Hepatocyte (in vitro differentiated cells): ENCODE measurements around the gene GMDS. TPM values are rescaled to one million over a fixed set of nuclear protein-coding genes. Genes with fewer than 3 reads are reported as not detected.

Experiments
- DNase-seq: peaks from one replicate; pipeline ENCODE4 v3.0.0-alpha.2; 2016; ENCODE audit warnings: low spot score
- H2AFZ ChIP-seq: fragments of 200-600 bp; sonication (generic); 2 replicates; pipeline ENCODE4 v1.6.0; 2016; ENCODE audit warnings: antibody characterized with exemption, mild to moderate bottlenecking
- H3K27ac ChIP-seq: fragments of 200-600 bp; sonication (generic); 2 replicates; pipeline ENCODE4 v1.5.1; 2016; ENCODE audit warnings: mild to moderate bottlenecking
- H3K27me3 ChIP-seq: fragments of 200-600 bp; sonication (generic); 2 replicates; pipeline ENCODE4 v1.6.1; 2016
- H3K36me3 ChIP-seq: fragments of 200-600 bp; sonication (generic); replicated peaks from 2 replicates; pipeline ENCODE4 v1.5.1; 2016; ENCODE audit warnings: low read depth; ENCODE audit not compliant: insufficient read depth
- H3K4me1 ChIP-seq: fragments of 200-600 bp; sonication (generic); 2 replicates; pipeline ENCODE4 v1.5.1; 2016; ENCODE audit warnings: mild to moderate bottlenecking, moderate library complexity; ENCODE audit not compliant: insufficient read depth
- H3K4me2 ChIP-seq: fragments of 200-600 bp; sonication (generic); 2 replicates; pipeline ENCODE4 v1.6.0; 2016
- H3K4me3 ChIP-seq: fragments of 200-600 bp; sonication (generic); 2 replicates; pipeline ENCODE4 v1.5.1; 2016; ENCODE audit warnings: mild to moderate bottlenecking
- H3K79me2 ChIP-seq: fragments of 200-600 bp; sonication (generic); 2 replicates; pipeline ENCODE4 v1.6.0; 2017; ENCODE audit warnings: mild to moderate bottlenecking
- H3K9me2 ChIP-seq: fragments of 200-600 bp; sonication (generic); replicated peaks from 2 replicates; pipeline ENCODE4 v1.6.0; 2017; ENCODE audit warnings: mild to moderate bottlenecking; ENCODE audit not compliant: insufficient read depth
- H3K9me3 ChIP-seq: fragments of 200-600 bp; sonication (generic); 2 replicates; pipeline ENCODE4 v1.5.1; 2016; ENCODE audit warnings: low read depth, mild to moderate bottlenecking
- H4K20me1 ChIP-seq: fragments of 200-600 bp; sonication (generic); 2 replicates; pipeline ENCODE4 v1.6.0; 2016; ENCODE audit warnings: mild to moderate bottlenecking; ENCODE audit not compliant: insufficient read depth, poor library complexity, severe bottlenecking
- EZH2 ChIP-seq: fragments of 200-600 bp; sonication (generic); IDR thresholded peaks from 2 replicates; pipeline ENCODE4 v1.6.1; 2016; ENCODE audit warnings: antibody characterized with exemption, mild to moderate bottlenecking, borderline replicate concordance
- EZH2phosphoT487 ChIP-seq: fragments of 200-600 bp; sonication (generic); IDR thresholded peaks from one replicate; pipeline ENCODE4 v1.6.1; 2018; ENCODE audit warnings: antibody characterized with exemption, mild to moderate bottlenecking, low read depth, moderate library complexity; ENCODE audit not compliant: unreplicated experiment, severe bottlenecking
- WGBS: methylation state at CpG from one replicate; pipeline ENCODE4 v1.1.6; 2016; ENCODE audit warnings: low lambda C conversion rate; ENCODE audit errors: missing lambda C conversion rate; 5-methylcytosine and 5-hydroxymethylcytosine counted together
- polyA plus RNA-seq: library from polyadenylated mRNA; unstranded; fragments of >200 nt; fragmentation: Nextera tagmentation; extraction: Ambion mirVana; gene quantifications from 2 replicates; pipeline ENCODE4 v1.2.1, GENCODE V29; 2016
- total RNA-seq: library from RNA; depleted of rRNA; stranded (reverse); fragments of >200 nt; gene quantifications from 2 replicates; pipeline ENCODE4 v1.2.3, GENCODE V29; 2014
- TF ChIP-seq, protein P1 (sequence below): fragments of 200-600 bp; sonication (generic); IDR thresholded peaks from 2 replicates; pipeline ENCODE4 v1.5.1; 2016; ENCODE audit warnings: antibody characterized with exemption, mild to moderate bottlenecking; ENCODE audit not compliant: poor library complexity

GMDS gene
- total and polyA plus RNA-seq, 2 experiments from 2014 or later: 20.7 to 32.6 TPM

DNA sequence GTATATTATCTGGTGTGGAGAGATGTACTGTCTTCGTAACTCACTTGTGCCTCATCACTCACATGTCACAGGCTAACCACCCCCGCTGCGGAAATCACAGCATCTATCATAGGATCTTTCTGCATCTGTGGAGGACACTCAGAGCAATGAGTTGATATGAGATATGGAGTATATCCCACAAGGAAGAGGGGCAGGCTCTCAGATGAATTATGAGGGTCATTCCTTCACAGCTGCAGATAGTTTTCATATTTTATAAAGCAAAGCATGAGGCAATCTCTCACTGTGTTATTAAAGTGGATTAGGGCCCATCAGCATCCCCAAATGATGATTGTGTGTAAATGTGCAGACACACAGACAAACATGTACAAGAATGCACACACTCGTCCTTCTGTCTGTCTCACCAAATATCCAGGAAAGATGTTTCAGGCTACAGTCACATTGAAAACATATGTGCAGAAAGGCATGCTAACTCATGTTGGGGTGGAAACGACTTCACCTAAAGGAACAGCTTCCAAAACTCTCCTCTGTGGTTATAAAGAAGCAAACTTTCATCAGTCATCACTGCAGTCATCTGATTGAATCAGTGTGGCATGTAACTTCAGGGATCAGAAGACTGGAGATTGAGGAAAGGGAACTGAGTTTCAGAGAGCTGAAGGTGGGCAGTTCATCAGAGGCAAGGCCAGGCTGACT lies 471.0 kb downstream of the GMDS start:
- Histone ChIP-seq H3K4me3 (no peak overlapping the region), H3K79me2 (no peaks in the 10 kb centered on the region), H3K27me3 (no peaks in the 10 kb centered on the region), H2AFZ (no peak overlapping the region), H3K27ac (no peak overlapping the region), H3K9me2 (no peaks in the 10 kb centered on the region), H3K9me3 (no peaks in the 10 kb centered on the region), H4K20me1 (no peaks in the 10 kb centered on the region), H3K4me2 (no peak overlapping the region), H3K36me3 (no peaks in the 10 kb centered on the region), H3K4me1 (peaks cover 10% of the 10 kb centered on the region)
- no peak for DNase-seq
- WGBS: 81% methylated on average over 5 of the region's 5 CpGs
- TF ChIP-seq EZH2phosphoT487 (no peak), EZH2 (no peak)
- TF ChIP-seq, protein P1, sequence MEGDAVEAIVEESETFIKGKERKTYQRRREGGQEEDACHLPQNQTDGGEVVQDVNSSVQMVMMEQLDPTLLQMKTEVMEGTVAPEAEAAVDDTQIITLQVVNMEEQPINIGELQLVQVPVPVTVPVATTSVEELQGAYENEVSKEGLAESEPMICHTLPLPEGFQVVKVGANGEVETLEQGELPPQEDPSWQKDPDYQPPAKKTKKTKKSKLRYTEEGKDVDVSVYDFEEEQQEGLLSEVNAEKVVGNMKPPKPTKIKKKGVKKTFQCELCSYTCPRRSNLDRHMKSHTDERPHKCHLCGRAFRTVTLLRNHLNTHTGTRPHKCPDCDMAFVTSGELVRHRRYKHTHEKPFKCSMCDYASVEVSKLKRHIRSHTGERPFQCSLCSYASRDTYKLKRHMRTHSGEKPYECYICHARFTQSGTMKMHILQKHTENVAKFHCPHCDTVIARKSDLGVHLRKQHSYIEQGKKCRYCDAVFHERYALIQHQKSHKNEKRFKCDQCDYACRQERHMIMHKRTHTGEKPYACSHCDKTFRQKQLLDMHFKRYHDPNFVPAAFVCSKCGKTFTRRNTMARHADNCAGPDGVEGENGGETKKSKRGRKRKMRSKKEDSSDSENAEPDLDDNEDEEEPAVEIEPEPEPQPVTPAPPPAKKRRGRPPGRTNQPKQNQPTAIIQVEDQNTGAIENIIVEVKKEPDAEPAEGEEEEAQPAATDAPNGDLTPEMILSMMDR: no peak

DNA sequence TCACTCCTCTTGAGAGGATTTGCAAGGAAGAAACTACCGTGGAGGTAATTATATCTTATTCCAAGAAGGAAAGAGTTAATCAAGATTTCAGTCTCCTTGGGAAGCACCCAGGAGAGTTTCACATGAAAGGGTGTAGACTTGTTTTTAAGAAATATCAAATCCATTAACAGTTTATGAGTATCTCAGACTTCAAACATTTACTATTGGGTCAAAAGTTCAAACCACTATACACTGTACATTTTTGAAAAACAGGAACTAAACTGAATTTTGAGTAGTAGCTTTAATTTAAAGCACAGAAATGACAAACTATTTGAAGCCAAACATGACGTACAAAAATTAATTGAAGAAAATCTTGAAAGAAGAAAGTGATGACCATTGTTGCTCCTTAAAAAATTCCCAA lies 471.7 kb downstream of the GMDS start:
- no peak overlapping the region for H2AFZ ChIP-seq
- DNase-seq: no peak
- TF ChIP-seq, protein P1: no peak
- TF ChIP-seq EZH2 (no peak), EZH2phosphoT487 (no peak)
- no peaks in the 10 kb centered on the region for H3K36me3 ChIP-seq
- no peaks in the 10 kb centered on the region for H3K9me2 ChIP-seq
- 66% methylated on average over 2 of the region's 2 CpGs for WGBS
- no peaks in the 10 kb centered on the region for H3K27me3 ChIP-seq
- H3K27ac ChIP-seq: no peak overlapping the region
- H3K4me3 ChIP-seq: no peak overlapping the region
- H3K4me2 ChIP-seq: no peak overlapping the region
- no peaks in the 10 kb centered on the region for H3K9me3 ChIP-seq
- no peaks in the 10 kb centered on the region for H3K79me2 ChIP-seq
- no peaks in the 10 kb centered on the region for H4K20me1 ChIP-seq
- peaks cover 10% of the 10 kb centered on the region for H3K4me1 ChIP-seq

DNA sequence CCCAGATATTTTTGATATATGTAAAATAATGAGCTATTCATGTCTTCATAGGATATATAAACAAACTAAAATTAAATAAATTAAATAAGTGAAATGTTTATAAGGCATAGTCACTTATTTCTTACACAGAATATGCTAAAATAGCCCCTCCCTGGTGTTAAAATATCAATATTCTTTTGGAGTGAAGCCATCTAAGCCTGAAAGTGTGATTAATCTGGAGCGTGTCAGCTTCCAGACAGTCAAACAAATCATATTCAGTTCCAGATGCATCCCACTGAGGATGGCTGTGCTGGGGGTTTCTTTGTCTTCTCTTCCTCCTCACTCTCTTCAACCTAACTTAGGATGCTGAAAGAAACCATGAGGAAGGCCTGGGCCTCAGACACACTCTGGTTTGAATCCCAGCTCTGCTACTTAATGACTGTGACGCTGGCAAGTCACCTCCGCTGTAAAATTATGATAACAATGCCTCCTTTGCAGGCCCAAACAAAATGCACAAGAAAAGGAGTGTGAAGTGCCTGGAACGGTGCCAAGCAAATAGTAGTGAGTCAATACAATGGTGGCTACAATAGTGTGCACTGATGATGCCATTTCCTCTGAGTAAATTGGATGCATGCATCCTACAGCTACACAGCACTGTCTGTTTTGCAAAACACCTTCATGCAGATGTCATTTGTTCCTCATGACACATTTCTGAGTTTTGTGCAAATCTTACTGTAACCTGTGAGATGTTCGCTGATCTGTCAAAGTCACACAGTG lies 474.3 kb downstream of the GMDS start:
- no peaks in the 10 kb centered on the region for H3K9me3 ChIP-seq
- H3K27ac ChIP-seq: no peak overlapping the region
- no peaks in the 10 kb centered on the region for H3K27me3 ChIP-seq
- TF ChIP-seq EZH2 (no peak), EZH2phosphoT487 (no peak)
- TF ChIP-seq, protein P1: no peak
- H3K4me2 ChIP-seq: no peak overlapping the region
- no peaks in the 10 kb centered on the region for H3K36me3 ChIP-seq
- no peak overlapping the region for H2AFZ ChIP-seq
- H3K4me3 ChIP-seq: no peak overlapping the region
- 95% methylated on average over 5 of the region's 5 CpGs for WGBS
- DNase-seq: no peak
- H3K9me2 ChIP-seq: no peaks in the 10 kb centered on the region
- no peaks in the 10 kb centered on the region for H4K20me1 ChIP-seq
- no peaks in the 10 kb centered on the region for H3K79me2 ChIP-seq
- peaks cover 26% of the 10 kb centered on the region for H3K4me1 ChIP-seq
